ENCODE results near the gene TMBIM6.
A peak's percentile ranks its signal among the peaks of the same experiment; 100 is the strongest.
"Not testable (repeated sequence)": the region's sequence is repeated elsewhere in the genome, so short reads cannot be mapped to it uniquely, and the experiment has no call there.

The TMBIM6 gene, protein sequence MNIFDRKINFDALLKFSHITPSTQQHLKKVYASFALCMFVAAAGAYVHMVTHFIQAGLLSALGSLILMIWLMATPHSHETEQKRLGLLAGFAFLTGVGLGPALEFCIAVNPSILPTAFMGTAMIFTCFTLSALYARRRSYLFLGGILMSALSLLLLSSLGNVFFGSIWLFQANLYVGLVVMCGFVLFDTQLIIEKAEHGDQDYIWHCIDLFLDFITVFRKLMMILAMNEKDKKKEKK

DNA sequence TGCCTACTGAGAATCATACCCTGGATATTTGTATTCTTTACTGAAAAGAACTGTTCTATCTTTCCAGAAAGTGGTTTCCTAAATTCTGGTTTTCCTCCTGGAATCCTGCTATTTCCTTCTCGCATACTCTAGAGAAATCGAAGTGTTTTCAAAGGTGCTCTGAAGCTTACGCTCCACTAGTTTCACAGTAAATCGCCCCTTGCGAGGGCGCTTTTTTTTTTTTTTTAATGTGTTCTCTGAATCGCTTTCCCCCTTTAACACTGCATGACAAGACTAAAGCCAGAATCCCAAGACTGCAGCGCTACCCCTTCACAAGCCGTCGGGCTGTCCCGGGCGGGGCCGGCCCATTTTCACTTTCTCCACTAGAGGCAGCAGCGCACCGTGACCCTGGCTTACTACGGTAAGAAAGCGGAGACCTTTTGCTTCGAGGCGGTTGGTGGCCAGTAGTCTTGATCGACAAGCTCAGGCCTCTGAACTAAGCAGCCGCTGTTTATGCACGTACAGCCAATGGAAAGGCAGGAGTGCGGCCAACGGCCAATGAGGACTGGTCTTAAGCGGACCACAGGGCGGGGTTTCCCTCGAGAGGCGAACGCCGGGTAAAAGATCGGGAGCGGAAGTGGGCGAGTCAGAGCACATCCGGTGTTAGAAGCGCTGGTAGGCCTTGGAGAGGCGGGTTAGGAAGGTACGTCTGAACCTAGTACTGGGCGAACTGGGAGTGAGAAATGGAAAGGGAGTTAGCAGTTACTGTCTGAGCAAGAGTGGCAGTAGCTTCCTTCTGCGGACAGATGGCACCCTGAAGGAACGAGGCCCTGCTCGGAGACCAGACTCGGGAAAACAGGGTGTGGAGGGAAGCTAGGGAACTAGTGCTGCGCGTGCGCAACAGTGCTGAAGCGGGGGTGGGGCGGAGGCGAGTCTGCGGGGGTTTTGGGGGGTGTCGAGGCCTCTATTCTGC lies at the start of gene TMBIM6:
TSS of gene TMBIM6 (plus strand) at position 628 of the 952 bp plus-strand sequence. CDS start 10,937 bp downstream, outside the sequence.
- DNase-seq: peak; percentile 100

DNA sequence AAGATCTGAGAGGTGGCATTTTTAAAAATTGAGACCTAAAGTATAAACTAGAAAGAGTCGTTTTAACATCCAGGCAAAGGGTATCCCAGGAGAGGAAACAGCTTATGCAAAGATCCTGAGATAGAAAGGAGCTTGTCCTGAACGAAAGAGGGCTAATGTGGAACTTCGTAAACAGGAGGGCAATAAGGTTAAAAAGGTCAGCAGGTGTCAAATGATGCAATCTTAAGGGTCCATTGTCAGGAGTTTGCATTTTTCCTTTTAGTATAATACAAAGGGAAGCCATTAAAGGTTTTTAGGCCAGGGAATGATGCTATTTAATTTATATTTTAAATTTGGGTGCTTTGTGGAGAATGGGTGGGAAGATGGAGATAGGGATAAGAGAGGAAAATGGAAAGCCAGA lies 48.5 kb upstream of the TMBIM6 start:
- DNase-seq: no peak

DNA sequence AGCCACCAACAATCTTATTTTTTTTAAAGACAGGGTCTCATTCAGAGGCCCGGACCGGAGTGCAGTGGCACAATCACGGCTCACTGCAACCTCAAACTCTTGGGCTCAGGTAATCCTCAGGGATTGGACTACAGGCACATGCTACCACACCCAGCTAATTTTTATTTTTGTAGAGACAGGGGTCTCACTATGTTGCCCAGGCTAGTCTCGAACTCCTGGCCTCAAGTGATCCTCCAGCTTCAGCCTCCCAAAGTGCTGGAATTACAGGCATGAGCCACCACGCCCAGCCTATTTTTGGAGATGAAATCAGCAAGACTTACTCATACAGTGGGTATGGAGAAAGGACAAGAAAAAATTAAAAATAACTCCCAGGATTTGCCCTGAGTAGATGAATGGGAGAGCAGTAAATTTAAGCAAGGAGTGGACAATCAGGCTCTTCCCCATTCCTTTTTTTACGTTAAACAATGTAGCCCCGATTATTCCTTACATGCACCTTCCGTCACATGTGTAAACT lies 47.4 kb upstream of the TMBIM6 start:
- DNase-seq: peak; percentile 65

DNA sequence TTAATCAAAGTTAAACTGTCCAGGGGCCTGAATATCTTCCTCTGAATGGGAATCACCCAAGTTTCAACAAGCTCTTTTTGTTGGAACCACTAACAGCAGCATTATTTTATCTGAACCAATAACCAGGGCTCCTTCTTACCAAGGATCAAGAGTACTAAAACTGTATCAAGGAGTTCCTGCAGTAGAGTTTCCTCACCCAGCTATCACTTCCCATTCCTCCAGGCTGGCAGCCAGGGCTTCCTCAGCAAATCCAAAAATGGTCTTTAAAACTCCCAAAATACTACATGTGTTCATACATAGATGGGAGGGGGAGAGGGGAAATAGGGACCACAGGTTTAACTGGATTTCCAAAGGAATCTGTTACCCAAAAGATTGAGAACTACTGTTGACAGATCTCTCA lies 44.6 kb upstream of the TMBIM6 start:
- DNase-seq: peak; percentile 58

DNA sequence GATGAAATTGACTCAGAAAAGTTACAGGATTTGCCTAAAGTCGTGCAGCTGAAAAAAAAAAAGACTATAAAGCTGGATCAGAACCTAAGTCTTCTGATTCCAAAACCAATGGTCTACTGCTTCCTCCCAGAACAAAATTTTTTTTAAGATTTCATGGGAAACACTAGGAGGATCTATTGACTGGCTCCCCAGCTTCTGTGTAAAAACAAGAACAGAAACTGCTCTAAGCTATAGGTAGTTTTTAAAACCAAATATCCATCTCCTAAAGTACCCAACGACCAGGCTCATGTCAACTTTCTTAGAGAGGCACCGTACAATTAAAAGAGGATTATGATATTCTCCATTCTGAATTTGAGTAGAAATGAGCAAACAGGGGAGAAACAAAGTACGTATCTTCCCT lies 43.5 kb upstream of the TMBIM6 start:
- peak; percentile 45 for DNase-seq

DNA sequence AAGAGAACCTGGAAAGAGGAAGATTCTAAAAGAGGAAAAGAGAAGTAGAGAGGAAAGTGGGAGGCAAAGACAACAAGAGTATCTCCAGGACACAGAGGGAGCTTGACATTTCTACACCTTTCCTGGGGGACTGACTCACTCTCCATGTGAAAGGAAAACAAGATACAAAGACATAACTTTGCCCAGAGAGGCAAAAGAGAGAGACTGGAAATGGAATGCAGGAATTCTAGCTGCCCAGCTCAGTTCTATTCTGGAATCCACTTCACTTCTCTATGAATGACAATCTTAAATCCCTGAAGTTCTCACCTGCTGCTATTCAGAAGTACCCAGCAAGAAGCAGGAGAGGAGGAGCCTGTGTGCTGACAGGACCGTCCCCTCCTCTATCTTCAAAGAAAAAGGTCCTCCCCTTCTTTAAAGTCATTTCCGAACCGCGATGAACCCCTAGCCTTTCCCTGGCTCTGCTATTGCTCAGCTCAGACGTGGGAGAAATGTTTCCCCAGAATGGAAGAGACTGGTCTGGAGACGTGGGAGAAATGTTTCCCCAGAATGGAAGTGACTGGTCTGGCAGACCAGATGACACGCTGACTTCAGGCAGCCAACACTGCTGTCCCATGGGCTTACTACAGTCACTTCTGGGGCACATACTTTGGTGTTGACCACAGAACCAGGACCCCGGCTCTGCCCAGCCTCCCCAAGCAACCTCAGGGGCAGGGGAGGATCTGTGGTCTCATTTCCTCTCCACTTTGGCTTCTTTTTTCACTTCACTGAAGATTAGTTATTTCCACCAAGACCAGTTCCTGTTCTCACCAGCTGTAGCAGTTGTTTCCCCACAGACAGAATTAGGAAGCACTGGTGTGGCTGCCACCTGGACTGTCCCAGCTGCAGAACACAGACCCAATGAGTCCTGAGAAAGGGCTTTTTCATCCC lies 42.5 kb upstream of the TMBIM6 start:
- DNase-seq: peak; percentile 94

DNA sequence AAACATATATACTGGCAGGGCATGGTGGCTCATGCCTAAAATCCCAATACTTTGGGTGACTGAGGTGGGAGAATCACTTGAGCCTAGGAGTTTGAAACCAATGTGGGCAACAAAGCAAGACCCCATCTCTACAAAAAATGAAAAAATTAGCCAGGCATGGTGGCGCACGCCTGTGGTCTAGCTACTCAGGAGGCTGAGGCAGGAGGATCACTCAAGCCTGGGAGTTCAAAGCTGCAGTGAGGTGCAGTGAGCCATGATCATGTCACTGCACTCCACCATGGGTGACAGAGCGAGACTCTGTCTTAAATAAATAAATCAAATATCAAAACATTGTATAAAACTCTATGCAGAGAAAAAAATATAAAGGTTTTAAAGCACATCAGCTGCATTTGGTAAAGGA lies 39.3 kb upstream of the TMBIM6 start:
- no peak for DNase-seq

DNA sequence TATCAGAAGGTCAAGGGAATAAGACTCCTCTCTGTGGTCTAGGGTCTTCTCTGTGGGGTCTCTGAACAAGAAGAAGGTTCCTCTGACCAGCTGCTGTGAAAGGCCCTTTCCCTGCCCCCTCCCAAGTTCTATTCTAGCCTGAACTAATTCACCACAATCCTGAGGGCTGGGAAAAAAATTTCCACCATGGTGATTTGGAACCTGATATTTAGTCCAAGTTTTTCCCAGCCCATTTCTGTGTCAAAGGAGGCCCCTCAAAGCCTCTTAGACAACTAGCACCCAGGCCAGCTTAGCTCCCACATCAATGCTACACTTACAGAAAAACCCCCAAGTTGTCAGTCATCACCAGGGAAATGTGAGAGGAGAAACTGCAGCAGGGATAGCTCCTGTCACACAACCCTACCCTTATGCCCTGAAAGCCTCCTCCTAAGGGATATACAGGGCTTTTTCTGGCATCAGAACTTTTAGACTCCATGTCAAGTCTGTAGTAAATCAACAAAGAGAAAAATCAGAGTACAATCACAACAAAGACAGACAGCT lies 38.6 kb upstream of the TMBIM6 start:
- peak; percentile 40 for DNase-seq

DNA sequence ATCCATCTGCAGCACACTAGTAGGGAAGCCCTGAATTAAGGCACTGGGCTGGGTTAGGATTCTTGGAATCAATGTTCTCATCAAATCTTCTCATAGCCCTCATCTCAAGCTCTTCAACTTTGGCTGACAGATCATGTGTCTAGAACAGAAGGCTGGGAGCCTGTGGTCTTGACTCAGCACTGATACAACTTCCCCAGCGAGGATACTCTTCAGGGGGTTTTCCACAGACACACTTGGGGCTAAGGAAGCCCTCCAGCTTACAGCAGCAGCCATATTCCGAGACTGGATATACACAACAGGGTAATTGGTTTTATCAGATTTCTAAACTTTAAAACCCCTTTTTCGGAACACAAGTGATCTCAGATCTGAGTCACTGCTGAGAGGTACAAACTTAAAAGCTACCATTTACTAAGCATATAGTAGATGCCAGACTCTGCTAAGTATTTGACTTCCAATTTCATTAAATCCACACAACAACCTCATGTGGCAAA lies 37.7 kb upstream of the TMBIM6 start:
- DNase-seq: peak; percentile 96

DNA sequence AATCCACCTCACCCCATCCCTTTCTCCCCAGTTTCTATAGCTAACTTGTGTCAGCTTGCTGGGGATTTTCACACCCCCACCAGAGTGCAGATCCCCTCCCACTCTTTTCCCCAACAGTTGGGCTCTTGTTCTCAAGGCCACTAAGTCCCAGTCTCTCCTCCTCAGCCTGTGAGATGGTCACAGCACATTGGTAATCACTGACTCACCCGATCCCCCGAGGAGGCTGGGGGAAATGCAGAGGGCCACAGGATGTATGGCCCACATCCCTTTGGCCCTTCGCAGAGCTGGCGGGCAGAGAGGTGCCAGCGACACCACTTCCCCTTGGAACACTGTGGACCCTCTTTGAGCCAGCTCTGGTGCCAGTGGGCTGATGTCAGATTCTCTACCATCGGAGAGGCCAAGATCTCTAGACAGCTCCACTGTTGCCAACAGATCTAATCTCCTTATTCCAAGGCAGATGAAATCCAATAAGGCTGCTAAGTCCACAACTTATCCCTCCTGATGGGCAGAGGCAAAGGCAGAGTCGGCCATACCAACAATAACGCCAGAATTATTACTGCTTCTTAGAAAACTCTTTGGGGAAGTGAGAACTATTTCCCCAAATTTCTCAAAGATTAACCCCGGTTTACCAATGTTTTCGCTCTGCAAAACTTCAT lies 35.8 kb upstream of the TMBIM6 start:
- DNase-seq: peak; percentile 95

DNA sequence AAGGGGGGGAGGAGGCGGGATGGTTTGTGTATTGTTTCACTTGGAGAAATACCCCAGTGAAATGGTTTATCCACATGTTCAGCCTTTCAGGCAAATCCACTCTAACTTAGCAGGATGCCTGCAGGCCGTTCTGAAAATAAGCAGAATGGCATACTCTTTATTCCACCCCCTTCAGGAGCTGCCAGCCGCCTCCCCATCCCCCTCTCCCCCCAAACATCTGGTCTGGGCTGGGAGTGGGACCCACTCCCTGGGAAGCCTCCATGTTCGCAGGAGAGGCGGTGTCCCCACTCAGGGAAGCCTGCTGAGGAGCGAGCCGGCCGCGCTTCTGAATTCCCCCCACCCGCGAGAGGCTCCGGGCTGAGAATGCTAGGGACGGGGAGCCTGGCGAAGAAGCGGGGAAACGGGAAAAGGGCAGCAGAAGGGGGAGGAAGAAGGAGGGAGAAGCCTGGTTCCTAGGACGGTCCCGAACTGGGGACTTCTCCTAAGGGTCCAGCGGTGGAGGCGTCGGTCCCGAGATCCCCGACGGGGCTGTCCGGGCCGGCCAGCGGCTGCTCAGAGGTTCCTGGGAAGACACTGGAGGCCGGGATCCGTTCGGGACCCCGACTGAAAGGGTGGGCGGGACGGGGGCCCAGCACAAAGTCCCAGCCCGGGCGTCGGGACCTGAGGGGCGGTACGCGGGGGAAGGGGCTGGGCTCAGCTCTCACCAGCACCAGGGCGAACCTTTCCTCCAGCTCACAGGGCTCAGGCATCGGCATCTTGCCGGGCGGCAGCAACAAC lies 34.8 kb upstream of the TMBIM6 start:
- DNase-seq: peak; percentile 60

DNA sequence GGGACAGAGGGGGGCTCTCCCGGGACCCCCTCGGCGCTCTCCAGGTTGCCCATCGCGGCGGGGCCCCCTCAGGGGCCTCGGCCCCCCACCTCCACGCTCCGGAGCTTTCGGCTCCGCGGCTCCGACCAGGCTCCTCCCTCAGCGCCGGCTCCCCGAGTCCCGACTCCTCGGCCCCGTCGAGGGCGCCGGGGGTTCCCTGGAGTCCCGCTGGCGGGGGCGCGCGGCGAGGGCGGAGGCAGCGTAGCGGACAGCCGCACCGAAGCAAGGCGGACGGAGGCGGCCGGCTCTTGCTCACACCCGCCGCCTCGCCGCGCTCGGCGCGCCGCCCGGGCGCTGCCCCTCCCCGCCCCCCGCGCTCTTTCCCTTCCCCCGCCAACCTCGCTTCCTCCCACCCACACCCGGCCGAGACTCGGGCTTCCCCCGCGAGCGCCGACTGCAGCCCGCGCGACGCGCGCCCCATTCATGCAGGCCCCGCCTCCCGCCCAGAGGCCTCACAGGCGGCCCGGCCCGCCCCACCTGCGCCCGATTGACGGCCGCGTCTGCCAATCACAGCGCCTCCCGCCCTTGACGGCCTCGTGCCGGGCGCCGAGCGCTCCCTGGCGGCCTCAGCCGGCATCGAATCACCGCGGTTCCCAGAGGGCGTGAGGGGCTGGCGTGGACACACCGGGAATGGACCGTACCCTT lies 34.1 kb upstream of the TMBIM6 start, which contains the start of gene FMNL3:
TSS of gene FMNL3 (minus strand) at position 278 of the 684 bp plus-strand sequence. CDS start at position 53, 225 bp downstream.
- DNase-seq: peak; percentile 98

DNA sequence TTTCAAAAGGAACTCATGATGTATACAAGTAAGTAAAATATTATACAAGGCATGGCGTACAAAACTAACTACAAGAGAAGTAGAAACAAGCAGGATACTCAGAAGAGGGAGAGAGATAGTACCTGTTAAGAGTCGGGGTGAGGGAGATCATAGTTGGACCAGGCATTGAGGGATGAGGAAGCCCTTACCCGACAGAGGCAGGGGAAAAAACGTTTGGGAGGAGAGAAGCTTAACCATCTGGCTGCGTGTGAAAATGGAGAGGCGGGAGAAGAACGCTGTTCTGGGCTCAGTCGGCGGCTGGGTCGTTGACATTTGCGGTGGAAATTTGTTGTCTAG lies 33.6 kb upstream of the TMBIM6 start:
- no peak for DNase-seq

DNA sequence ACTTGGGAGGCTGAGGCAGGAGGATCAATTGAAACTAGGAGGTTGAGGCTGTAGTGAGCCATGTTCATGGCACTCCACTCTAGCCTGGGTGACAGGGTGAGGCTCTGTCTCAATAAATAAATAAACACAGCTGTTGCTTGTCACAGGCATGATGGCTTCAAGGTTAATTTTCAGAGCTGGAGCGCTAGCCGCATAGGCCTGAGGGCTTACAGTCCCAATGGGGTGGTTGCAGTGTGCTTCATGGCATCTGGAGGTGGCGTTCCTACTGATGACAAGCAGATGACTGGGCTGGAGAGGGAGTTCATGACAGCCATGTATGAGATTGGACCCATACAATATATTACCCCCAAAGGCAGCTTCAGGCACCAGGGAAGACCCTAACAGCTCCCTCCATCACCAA lies 32.5 kb upstream of the TMBIM6 start:
- DNase-seq: no peak

DNA sequence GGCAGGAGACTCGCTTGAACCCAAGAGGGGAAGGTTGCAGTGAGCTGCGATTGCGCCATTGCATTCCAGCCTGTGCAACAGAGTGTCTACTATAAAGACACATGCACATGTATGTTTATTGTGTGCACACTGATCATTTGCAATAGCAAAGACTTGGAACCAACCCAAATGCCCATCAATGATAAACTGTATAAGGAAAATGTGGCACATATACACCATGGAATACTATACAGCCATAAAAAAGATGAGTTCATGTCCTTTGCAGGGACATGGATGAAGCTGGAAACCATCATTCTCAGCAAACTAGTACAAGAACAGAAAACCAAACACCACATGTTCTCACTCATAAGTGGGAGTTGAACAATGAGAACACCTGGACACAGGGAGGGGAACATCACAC lies 27.4 kb upstream of the TMBIM6 start:
- DNase-seq: not testable (repeated sequence)

DNA sequence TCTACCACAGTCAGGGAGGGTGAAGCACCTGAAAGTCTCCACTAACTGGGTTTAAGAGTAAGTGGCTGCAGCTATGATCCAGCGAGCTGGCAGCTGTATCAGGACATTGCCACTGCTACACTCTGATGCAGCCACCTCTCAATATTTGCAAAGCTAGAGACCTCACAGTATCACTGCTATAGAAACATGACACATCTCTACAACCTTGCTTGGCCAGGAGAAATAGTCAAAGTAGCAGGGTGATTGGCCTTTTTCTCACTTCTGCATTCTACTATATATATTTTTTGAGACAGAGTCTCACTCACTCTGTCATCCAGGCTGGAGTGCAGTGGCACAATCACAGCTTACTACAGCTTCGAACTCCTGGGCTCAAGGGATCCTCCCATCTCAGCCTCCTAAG lies 24.8 kb upstream of the TMBIM6 start:
- no peak for DNase-seq

DNA sequence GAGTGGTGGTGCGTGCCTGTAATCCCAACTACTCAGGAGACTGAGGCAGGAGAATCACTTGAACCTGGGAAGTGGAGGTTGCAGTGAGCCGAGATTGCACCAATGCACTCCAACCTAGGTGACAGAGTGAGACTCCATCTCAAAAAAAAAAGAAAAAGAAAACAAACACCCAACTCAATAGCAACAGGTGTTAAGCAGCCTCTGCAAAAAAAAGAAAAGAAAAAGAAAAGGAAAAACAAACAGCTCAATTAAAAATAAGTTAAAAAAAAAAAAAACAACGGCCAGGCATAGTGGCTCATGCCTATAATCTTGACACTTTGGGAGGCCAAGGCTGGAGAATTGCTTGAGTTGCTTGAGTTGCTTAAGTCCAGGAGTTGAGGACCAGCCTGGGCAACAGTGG lies 23.6 kb upstream of the TMBIM6 start:
- not testable (repeated sequence) for DNase-seq

DNA sequence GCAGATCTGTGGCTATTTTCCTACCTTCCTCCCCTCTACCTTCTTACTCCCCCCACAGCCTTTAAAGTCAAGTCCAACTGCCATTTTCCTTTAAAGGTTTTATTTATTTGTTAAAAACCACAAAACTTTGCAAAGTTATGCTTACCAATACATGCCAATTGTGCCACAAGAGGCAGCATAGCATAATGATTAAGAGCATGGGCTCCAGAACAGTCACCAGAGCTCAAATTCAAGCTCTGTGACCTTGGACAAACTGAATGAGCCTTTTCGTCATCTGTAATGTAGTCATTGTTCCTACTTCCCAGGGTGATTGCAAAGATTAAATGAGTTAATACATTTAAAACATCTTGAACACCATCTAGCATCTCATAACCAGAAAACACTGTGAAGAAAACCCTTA lies 21.1 kb upstream of the TMBIM6 start:
- no peak for DNase-seq

DNA sequence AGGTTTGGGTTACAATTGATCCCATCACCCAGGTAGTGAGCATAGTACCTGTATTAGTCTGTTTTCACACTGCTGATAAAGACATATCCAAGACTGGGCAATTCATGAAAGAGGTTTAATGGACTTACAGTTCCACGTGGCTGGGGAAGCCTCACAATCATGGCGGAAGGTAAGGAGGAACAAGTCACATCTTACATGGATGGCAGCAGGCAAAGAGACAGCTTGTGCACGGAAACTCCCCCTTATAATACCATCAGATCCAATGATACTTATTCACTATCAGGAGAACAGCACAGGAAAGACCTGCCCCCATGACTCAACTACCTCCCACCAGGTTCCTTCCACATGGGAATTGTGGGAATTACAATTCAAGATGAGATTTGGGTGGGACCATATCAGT lies 20.0 kb upstream of the TMBIM6 start:
- not testable (repeated sequence) for DNase-seq

DNA sequence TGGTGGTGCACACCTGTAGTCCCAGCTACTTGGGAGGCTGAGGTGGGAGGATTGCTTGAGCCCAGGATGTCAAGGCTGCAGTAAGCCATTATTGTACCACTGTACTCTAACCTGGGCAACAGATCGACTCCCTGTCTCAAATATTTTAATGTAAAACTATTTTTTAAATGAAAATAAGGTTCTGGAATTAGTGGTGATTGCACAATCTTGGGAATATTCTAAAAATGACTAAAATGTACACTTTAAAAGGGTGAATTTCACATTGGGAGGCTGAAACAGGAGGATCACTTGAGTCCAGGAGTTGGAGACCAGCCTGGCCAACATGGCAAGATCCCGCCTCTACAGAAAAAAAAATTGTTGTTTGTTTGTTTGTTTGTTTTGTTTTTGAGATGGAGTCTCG lies 12.9 kb upstream of the TMBIM6 start:
- DNase-seq: no peak
